ENCODE data around the gene GZF1. TPM values are rescaled to one million over a fixed set of nuclear protein-coding genes. Genes with fewer than 3 reads are reported as not detected.

Gene GZF1
- total RNA-seq, 1 donor from 2014 or later = 16.3 TPM

DNA sequence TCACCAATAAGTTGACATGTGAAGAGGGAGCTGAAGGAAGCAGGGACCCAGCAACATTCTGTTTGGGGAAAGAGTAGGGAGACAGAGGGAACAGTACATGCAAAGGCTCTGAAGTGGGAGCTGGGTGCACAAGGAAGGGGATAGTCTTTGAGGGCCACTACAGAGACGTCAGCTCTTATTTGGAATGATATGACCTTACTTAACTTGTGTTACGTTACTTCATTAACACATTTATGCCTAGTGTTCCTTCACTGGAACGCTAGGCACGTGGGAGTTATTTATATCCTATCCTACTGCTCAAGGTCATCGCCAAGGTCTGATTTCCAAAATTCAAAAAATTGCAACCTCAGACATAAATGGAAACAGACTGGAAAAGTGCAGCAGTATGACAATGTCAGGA is 39.1 kb downstream of the GZF1 start:
- no peaks in the 10 kb centered on the region for H3K27me3 Mint-ChIP-seq (ENCODE audit: low read depth, unreplicated experiment)
- Histone ChIP-seq H3K4me3 (ENCODE audit: insufficient read depth, low read depth, low read length) (no peak overlapping the region), H3K4me2 (ENCODE audit: low read length) (no peak overlapping the region), H2AFZ (ENCODE audit: low read depth, low read length) (no peak overlapping the region), H3K27me3 (ENCODE audit: insufficient read depth, low read length) (no peaks in the 10 kb centered on the region), H3K79me2 (ENCODE audit: insufficient read depth, low read length) (peaks cover 46% of the 10 kb centered on the region), H3K27ac (ENCODE audit: low read depth, low read length) (no peak overlapping the region), H3K36me3 (ENCODE audit: insufficient read depth, low read length) (peaks cover 2% of the 10 kb centered on the region), H3K9me3 (ENCODE audit: insufficient read depth, low read depth, low read length) (no peaks in the 10 kb centered on the region), H3K9ac (ENCODE audit: low read length) (no peak overlapping the region), H3K4me1 (ENCODE audit: insufficient read depth, low read length) (peaks cover 10% of the 10 kb centered on the region), H4K20me1 (ENCODE audit: insufficient read depth, low read length) (peaks cover 59% of the 10 kb centered on the region)
- H3K36me3 Mint-ChIP-seq (ENCODE audit: low read depth, unreplicated experiment) = peaks cover 7% of the 10 kb centered on the region
- no peak overlapping the region for H3K4me3 Mint-ChIP-seq (ENCODE audit: unreplicated experiment)
- no peaks in the 10 kb centered on the region for H3K9me3 Mint-ChIP-seq (ENCODE audit: unreplicated experiment)
- FAIRE-seq = no peak
- TF ChIP-seq EZH2 (IDR thresholded peaks at IDR 0.05; ENCODE audit: insufficient read depth, low read length) = no peak
- TF ChIP-seq, protein P1, sequence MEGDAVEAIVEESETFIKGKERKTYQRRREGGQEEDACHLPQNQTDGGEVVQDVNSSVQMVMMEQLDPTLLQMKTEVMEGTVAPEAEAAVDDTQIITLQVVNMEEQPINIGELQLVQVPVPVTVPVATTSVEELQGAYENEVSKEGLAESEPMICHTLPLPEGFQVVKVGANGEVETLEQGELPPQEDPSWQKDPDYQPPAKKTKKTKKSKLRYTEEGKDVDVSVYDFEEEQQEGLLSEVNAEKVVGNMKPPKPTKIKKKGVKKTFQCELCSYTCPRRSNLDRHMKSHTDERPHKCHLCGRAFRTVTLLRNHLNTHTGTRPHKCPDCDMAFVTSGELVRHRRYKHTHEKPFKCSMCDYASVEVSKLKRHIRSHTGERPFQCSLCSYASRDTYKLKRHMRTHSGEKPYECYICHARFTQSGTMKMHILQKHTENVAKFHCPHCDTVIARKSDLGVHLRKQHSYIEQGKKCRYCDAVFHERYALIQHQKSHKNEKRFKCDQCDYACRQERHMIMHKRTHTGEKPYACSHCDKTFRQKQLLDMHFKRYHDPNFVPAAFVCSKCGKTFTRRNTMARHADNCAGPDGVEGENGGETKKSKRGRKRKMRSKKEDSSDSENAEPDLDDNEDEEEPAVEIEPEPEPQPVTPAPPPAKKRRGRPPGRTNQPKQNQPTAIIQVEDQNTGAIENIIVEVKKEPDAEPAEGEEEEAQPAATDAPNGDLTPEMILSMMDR (IDR thresholded peaks at IDR 0.05; ENCODE audit: insufficient read depth, low read depth, low read length) = no peak
- peaks cover 16% of the 10 kb centered on the region for H3K4me1 Mint-ChIP-seq (ENCODE audit: low read depth, unreplicated experiment)
- no peak for DNase-seq (ENCODE audit: low read depth)
- H3K27ac Mint-ChIP-seq (ENCODE audit: unreplicated experiment) = no peak overlapping the region

DNA sequence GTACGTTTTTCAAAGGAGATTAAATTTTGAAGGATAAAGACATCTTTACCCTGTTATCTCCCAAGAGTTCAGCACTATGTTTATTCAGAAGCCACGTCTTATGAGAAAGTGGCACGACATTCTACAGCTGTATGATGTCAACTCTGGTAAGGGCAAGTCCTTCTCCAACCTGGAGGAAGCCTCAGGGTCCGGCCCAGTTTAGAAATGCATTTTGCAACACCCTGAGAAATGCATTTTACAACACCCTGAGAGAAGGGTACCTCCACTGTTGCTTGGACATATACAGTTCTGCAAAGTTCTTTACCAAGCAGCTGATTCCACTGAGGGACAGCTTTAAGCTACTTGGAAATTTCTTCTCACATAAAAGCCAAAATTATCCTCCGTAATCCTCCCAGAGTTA is 41.8 kb downstream of the GZF1 start:
- H3K4me1 Mint-ChIP-seq (ENCODE audit: low read depth, unreplicated experiment) = peaks cover 6% of the 10 kb centered on the region
- no peak for FAIRE-seq
- H3K36me3 Mint-ChIP-seq (ENCODE audit: low read depth, unreplicated experiment) = peaks cover 7% of the 10 kb centered on the region
- H3K4me3 Mint-ChIP-seq (ENCODE audit: unreplicated experiment) = no peak overlapping the region
- H3K4me1 ChIP-seq (ENCODE audit: insufficient read depth, low read length) = peaks cover 7% of the 10 kb centered on the region
- H3K27me3 Mint-ChIP-seq (ENCODE audit: low read depth, unreplicated experiment) = no peaks in the 10 kb centered on the region
- H3K4me2 ChIP-seq (ENCODE audit: low read length) = no peak overlapping the region
- no peak for DNase-seq (ENCODE audit: low read depth)
- H3K9me3 ChIP-seq (ENCODE audit: insufficient read depth, low read depth, low read length) = no peaks in the 10 kb centered on the region
- H3K9me3 Mint-ChIP-seq (ENCODE audit: unreplicated experiment) = no peaks in the 10 kb centered on the region
- no peak overlapping the region for H2AFZ ChIP-seq (ENCODE audit: low read depth, low read length)
- peaks cover 71% of the 10 kb centered on the region for H4K20me1 ChIP-seq (ENCODE audit: insufficient read depth, low read length)
- H3K9ac ChIP-seq (ENCODE audit: low read length) = no peak overlapping the region
- no peaks in the 10 kb centered on the region for H3K27me3 ChIP-seq (ENCODE audit: insufficient read depth, low read length)
- H3K36me3 ChIP-seq (ENCODE audit: insufficient read depth, low read length) = peaks cover 2% of the 10 kb centered on the region
- H3K4me3 ChIP-seq (ENCODE audit: insufficient read depth, low read depth, low read length) = no peak overlapping the region
- TF ChIP-seq EZH2 (IDR thresholded peaks at IDR 0.05; ENCODE audit: insufficient read depth, low read length) = no peak
- TF ChIP-seq, protein P1 (IDR thresholded peaks at IDR 0.05; ENCODE audit: insufficient read depth, low read depth, low read length) = no peak
- H3K27ac ChIP-seq (ENCODE audit: low read depth, low read length) = no peak overlapping the region
- H3K79me2 ChIP-seq (ENCODE audit: insufficient read depth, low read length) = peaks cover 70% of the 10 kb centered on the region
- no peak overlapping the region for H3K27ac Mint-ChIP-seq (ENCODE audit: unreplicated experiment)

DNA sequence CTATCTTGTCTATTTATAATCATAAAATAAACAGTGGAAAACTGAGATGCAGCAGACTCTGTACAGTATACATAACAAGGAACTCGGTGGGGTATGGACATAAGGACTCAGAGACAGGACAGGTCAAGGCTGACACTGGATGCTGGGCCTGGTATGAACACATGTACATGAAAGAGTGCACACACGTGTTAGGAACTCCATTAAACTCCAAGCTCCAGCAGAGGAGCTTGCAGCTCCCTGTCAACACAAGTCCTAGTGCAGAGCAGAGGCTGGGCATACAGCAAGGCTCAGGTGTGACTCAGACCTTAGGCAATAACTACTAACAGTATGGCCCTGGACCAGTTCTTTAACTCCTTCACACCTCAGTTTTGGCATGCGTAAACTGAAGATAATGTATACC is 42.2 kb downstream of the GZF1 start:
- no peak for FAIRE-seq

More for the DNA sequence above, 42.2 kb downstream of the GZF1 start:
- Histone ChIP-seq H3K4me3 (ENCODE audit: insufficient read depth, low read depth, low read length) (no peak overlapping the region), H3K4me1 (ENCODE audit: insufficient read depth, low read length) (peaks cover 7% of the 10 kb centered on the region), H2AFZ (ENCODE audit: low read depth, low read length) (no peak overlapping the region), H4K20me1 (ENCODE audit: insufficient read depth, low read length) (peaks cover 72% of the 10 kb centered on the region), H3K27me3 (ENCODE audit: insufficient read depth, low read length) (no peaks in the 10 kb centered on the region), H3K27ac (ENCODE audit: low read depth, low read length) (no peak overlapping the region), H3K36me3 (ENCODE audit: insufficient read depth, low read length) (peaks cover 2% of the 10 kb centered on the region), H3K9ac (ENCODE audit: low read length) (no peak overlapping the region), H3K4me2 (ENCODE audit: low read length) (no peak overlapping the region), H3K79me2 (ENCODE audit: insufficient read depth, low read length) (peaks cover 74% of the 10 kb centered on the region), H3K9me3 (ENCODE audit: insufficient read depth, low read depth, low read length) (no peaks in the 10 kb centered on the region)
- peaks cover 7% of the 10 kb centered on the region for H3K36me3 Mint-ChIP-seq (ENCODE audit: low read depth, unreplicated experiment)
- DNase-seq (ENCODE audit: low read depth) = no peak
- no peak overlapping the region for H3K27ac Mint-ChIP-seq (ENCODE audit: unreplicated experiment)
- TF ChIP-seq, protein P1 (IDR thresholded peaks at IDR 0.05; ENCODE audit: insufficient read depth, low read depth, low read length) = no peak
- TF ChIP-seq EZH2 (IDR thresholded peaks at IDR 0.05; ENCODE audit: insufficient read depth, low read length) = no peak
- H3K4me3 Mint-ChIP-seq (ENCODE audit: unreplicated experiment) = no peak overlapping the region
- no peaks in the 10 kb centered on the region for H3K9me3 Mint-ChIP-seq (ENCODE audit: unreplicated experiment)
- H3K4me1 Mint-ChIP-seq (ENCODE audit: low read depth, unreplicated experiment) = peaks cover 6% of the 10 kb centered on the region
- H3K27me3 Mint-ChIP-seq (ENCODE audit: low read depth, unreplicated experiment) = no peaks in the 10 kb centered on the region

Measured in astrocyte (in vitro differentiated cells and primary cell).